ENCODE measurements around the gene CAST.

CAST gene

GRCh38 chr5:96750110-96750822 is 88.1 kb downstream of the CAST start:
- DNase-seq = no peak

- DNase-seq = no peak
Observed at GRCh38 chr5:96751203-96752169, 89.3 kb downstream of the CAST start.

- peak; percentile 56 for DNase-seq
Observed at GRCh38 chr5:96752341-96753016, 90.3 kb downstream of the CAST start.

GRCh38 chr5:96753017-96753397 is 90.8 kb downstream of the CAST start:
- DNase-seq = no peak

- DNase-seq = no peak
Observed at GRCh38 chr5:96753848-96754247, 91.7 kb downstream of the CAST start.

GRCh38 chr5:96755851-96756250 is 93.7 kb downstream of the CAST start:
- no peak for DNase-seq

- no peak for DNase-seq
Observed at GRCh38 chr5:96756985-96757384, 94.8 kb downstream of the CAST start.

- DNase-seq = no peak
Observed at GRCh38 chr5:96758621-96759020, 96.4 kb downstream of the CAST start.

- DNase-seq = no peak
Observed at GRCh38 chr5:96761618-96762017, 99.4 kb downstream of the CAST start.

GRCh38 chr5:96763026-96763425 is 100.8 kb downstream of the CAST start:
- DNase-seq = no peak

GRCh38 chr5:96765043-96765442 is 102.9 kb downstream of the CAST start:
- DNase-seq = no peak

- no peak for DNase-seq
Observed at GRCh38 chr5:96768708-96769251, 106.6 kb downstream of the CAST start.

GRCh38 chr5:96771395-96771794 is 109.2 kb downstream of the CAST start:
- DNase-seq = no peak

GRCh38 chr5:96772111-96772510 is 109.9 kb downstream of the CAST start:
- no peak for DNase-seq

GRCh38 chr5:96772542-96772941 is 110.4 kb downstream of the CAST start:
- DNase-seq = no peak

GRCh38 chr5:96775050-96775449 is 112.9 kb downstream of the CAST start:
- no peak for DNase-seq

- no peak for DNase-seq
Observed at GRCh38 chr5:96775689-96776088, 113.5 kb downstream of the CAST start.

GRCh38 chr5:96776621-96777020 is 114.4 kb downstream of the CAST start:
- no peak for DNase-seq

- no peak for DNase-seq
Observed at GRCh38 chr5:96778409-96778808, 116.2 kb downstream of the CAST start.

GRCh38 chr5:96780626-96781025 is 118.5 kb downstream of the CAST start:
- DNase-seq = no peak

GRCh38 chr5:96781031-96781971 is 119.1 kb downstream of the CAST start:
- DNase-seq = no peak

GRCh38 chr5:96783326-96783725 is 121.2 kb downstream of the CAST start:
- no peak for DNase-seq
